Vagina (tissue), 2 donors: Measurements from ENCODE around the gene CLCF1. TPM values are rescaled to one million over a fixed set of nuclear protein-coding genes. Genes with fewer than 3 reads are reported as not detected.
A peak's percentile ranks its signal among the peaks of the same experiment; 100 is the strongest.

ENCODE experiments used
- DNase-seq, 2 donors: peaks; one replicate each; pipeline ENCODE4 v3.0.0-alpha.2; 2017; ENCODE audit errors: extremely low spot score in 2 of 2
- H3K27ac ChIP-seq: fragments of 200-600 bp; sonication (generic); one replicate; pipeline ENCODE4 v1.5.1; 2019
- H3K27me3 ChIP-seq: fragments of 200-600 bp; sonication (generic); one replicate; pipeline ENCODE4 v1.5.1; 2019
- H3K36me3 ChIP-seq, 2 donors: fragments of 200-600 bp; sonication (generic); one replicate each; pipeline ENCODE4 v1.5.1; 2017 to 2019
- H3K4me1 ChIP-seq: fragments of 200-600 bp; sonication (generic); one replicate; pipeline ENCODE4 v1.5.1; 2019
- H3K4me3 ChIP-seq, 2 donors: fragments of 200-600 bp; sonication (generic); 1 replicate in 1 of 2; 2 replicates in 1 of 2; pipeline ENCODE4 v1.5.1; 2016 to 2019
- H3K9me3 ChIP-seq: fragments of 200-600 bp; sonication (generic); one replicate; pipeline ENCODE4 v1.5.1; 2019
- CTCF ChIP-seq, 3 experiments: fragments of 450-650 bp in 2 of 3; fragments of 200-600 bp in 1 of 3; sonication (generic) in 1 of 3; IDR thresholded peaks; one replicate each; pipeline ENCODE4 v1.5.1; 2017 to 2019; ENCODE audit warnings: antibody characterized with exemption in 3 of 3, mild to moderate bottlenecking in 2 of 3, moderate library complexity in 2 of 3
- POLR2A ChIP-seq, 2 donors: fragments of 450-650 bp; IDR thresholded peaks; one replicate each; pipeline ENCODE4 v1.6.1; 2017; ENCODE audit warnings: antibody characterized with exemption in 2 of 2, mild to moderate bottlenecking in 2 of 2, moderate library complexity in 2 of 2
- POLR2AphosphoS5 ChIP-seq, 2 donors: sonication (generic); formaldehyde crosslinking; IDR thresholded peaks; one replicate each; pipeline ENCODE4 v1.9.0; 2017; ENCODE audit warnings: antibody characterized with exemption in 2 of 2, mild to moderate bottlenecking in 2 of 2, low read depth in 1 of 2; ENCODE audit not compliant: insufficient read depth in 1 of 2
- intact Hi-C: fragments of 100-400 bp; cut with DNase I; formaldehyde crosslinking; loops from one replicate; pipeline ENCODE4 v1.15.1; 2023
- total RNA-seq: library from RNA; depleted of rRNA; stranded (reverse); fragments of >200 nt; gene quantifications from one replicate; pipeline ENCODE4 v1.2.3, GENCODE V29; 2016

The CLCF1 gene
- total RNA-seq, 1 donor from 2014 or later: 20.6 TPM

DNA sequence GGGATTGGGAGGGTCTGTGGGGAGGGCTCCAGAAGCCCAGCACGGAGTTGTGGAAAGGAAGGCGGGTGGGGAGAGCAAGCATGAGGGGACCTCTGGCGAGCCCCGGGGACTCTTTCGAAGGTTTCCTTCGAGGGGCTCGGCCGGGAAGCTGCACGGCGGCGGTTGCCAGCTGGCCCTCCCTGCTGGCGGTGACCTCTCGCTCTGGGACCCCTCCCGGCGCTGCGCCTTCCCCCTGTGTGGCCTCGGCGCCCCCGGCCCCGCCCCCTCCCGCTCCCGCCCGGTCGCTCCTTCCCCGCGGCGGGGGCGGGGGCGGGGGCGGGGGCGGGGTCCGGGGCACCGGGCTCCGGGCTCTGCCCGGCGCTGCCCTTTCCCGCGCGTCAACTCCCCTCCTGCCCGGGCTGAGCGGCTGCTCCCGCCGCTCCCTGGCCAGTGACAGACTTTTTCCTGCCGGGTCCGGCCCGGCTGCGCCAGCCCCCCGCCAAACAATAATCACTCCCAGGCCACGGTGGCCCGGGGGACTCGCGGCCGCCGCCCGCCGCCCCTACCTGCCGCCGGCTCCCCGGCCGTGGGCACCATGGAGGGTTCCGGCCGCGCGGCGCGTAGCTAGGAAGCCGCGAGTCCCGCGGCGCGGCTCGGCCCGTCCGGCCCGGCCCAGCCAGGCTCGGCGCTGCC is 941 bp downstream of the CLCF1 start:
- Histone ChIP-seq H3K9me3 (no peaks in the 10 kb centered on the region), H3K4me1 (peaks cover 76% of the 10 kb centered on the region), H3K4me3 (peak overlapping the region; percentile 63 to 81), H3K27ac (peak overlapping the region; percentile 98), H3K27me3 (no peaks in the 10 kb centered on the region), H3K36me3 (no peaks in the 10 kb centered on the region)
- intact Hi-C loops: no loop called here
- DNase-seq: no peak
- TF ChIP-seq POLR2A (IDR thresholded peaks at IDR 0.05) (no peak), POLR2AphosphoS5 (IDR thresholded peaks at IDR 0.05; ENCODE audit: insufficient read depth in 1 of 2, low read depth in 1 of 2) (peak in 1 of 2 donors; percentile 13), CTCF (IDR thresholded peaks at IDR 0.05) (no peak)

DNA sequence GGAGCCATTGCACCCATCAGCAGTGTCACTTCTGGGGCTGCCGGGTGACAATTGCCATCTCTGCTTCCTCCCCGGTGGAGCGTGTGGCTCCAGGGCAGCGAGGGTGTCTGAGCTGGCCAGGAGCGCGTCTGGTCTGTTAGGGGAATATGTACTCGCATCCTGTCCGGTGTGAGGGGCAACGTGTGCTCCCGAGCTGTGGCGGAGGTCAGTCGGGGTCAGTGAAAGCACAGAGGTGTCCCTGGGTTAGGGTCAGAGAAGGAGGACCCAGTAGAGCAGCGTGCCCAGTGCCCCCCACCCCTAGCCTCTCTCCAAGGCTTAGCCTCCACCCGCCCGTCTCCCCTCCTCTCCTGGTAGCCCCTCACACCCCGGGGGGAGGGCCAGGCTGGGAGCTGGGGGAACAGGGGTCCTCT is 1.5 kb downstream of the CLCF1 start:
- no peak for DNase-seq
- no peaks in the 10 kb centered on the region for H3K27me3 ChIP-seq
- H3K4me3 ChIP-seq: peak overlapping the region; percentile 63 to 81
- TF ChIP-seq CTCF (IDR thresholded peaks at IDR 0.05): no peak
- no peak for TF ChIP-seq POLR2AphosphoS5 (IDR thresholded peaks at IDR 0.05; ENCODE audit: insufficient read depth in 1 of 2, low read depth in 1 of 2)
- no peak for TF ChIP-seq POLR2A (IDR thresholded peaks at IDR 0.05)
- peak overlapping the region; percentile 98 for H3K27ac ChIP-seq
- no peaks in the 10 kb centered on the region for H3K36me3 ChIP-seq
- H3K4me1 ChIP-seq: peaks cover 81% of the 10 kb centered on the region
- intact Hi-C loops: no loop called here
- no peaks in the 10 kb centered on the region for H3K9me3 ChIP-seq

- Histone ChIP-seq H3K27me3 (no peaks in the 10 kb centered on the region), H3K4me1 (peaks cover 87% of the 10 kb centered on the region), H3K4me3 (peak overlapping the region; percentile 63 to 81), H3K9me3 (no peaks in the 10 kb centered on the region), H3K36me3 (no peaks in the 10 kb centered on the region), H3K27ac (peak overlapping the region; percentile 98)
- DNase-seq: no peak
- TF ChIP-seq POLR2A (IDR thresholded peaks at IDR 0.05) (no peak), CTCF (IDR thresholded peaks at IDR 0.05) (peak in 1 of 3 experiments; percentile 47), POLR2AphosphoS5 (IDR thresholded peaks at IDR 0.05; ENCODE audit: insufficient read depth in 1 of 2, low read depth in 1 of 2) (peak in 1 of 2 donors; percentile 39)
- intact Hi-C loops: no loop called here
Observed at GRCh38 chr11:67371189-67371910, 2.0 kb downstream of the CLCF1 start.

- Histone ChIP-seq H3K9me3 (no peaks in the 10 kb centered on the region), H3K4me3 (peak overlapping the region in 1 of 2 donors; percentile 4), H3K27ac (peak overlapping the region; percentile 98), H3K36me3 (no peaks in the 10 kb centered on the region), H3K4me1 (peaks cover 90% of the 10 kb centered on the region), H3K27me3 (no peaks in the 10 kb centered on the region)
- intact Hi-C loops: no loop called here
- no peak for DNase-seq
- TF ChIP-seq POLR2AphosphoS5 (IDR thresholded peaks at IDR 0.05; ENCODE audit: insufficient read depth in 1 of 2, low read depth in 1 of 2): no peak
- TF ChIP-seq CTCF (IDR thresholded peaks at IDR 0.05): no peak
- TF ChIP-seq POLR2A (IDR thresholded peaks at IDR 0.05): no peak
Observed at GRCh38 chr11:67370351-67371076, 2.9 kb downstream of the CLCF1 start.
